ENCODE data around the gene GORASP2.

DNA sequence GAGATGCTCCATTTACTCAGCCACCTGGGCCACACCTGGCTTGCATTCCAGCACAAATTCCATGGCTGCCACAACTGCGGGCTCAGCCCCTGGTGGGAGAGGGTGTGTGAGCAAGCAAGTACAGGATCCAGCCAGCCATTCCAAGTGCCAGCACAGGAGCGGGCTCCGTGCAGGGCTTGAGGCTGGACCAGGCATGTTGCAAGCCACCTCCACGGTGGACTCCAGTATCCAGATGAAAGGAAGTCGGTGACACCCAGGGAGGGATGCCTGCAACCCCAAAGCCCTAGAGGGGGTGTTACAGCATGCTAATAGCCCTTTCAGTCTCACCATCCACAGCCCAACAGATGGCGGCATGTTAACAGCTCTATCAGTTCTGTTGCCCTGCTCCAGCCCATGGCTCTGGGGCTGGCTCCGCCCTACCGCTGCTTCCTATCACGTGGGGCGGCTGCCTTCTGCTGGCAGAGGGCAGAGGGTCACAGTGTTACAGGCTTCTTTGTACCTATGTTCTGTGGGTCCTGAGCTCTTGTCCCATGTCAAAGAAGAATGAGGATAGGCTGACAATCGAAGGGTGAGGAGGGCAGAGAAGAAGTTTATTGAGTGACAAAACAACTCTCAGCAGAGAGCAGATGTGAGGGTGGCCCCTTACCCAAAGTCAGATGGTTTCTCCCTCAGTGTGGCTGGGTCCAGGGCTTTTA lies 11.7 kb upstream of the GORASP2 start:
- TF ChIP-seq CTCF (IDR thresholded peaks at IDR 0.05) (no peak), EP300 (IDR thresholded peaks at IDR 0.05) (no peak), POLR2A (IDR thresholded peaks at IDR 0.05) (no peak), POLR2AphosphoS5 (IDR thresholded peaks at IDR 0.05) (no peak)
